ENCODE results near the gene CPSF4. TPM values are rescaled to one million over a fixed set of nuclear protein-coding genes. Genes with fewer than 3 reads are reported as not detected.

The CPSF4 gene
- polyA plus RNA-seq, 3 donors, result 11.6 to 56.3 (median 12.3) TPM

- Mint-ChIP-seq H3K9me3 (peaks cover 0 to 2% (median 0%) of the 10 kb centered on the region in 7 donors), H3K36me3 (peaks cover 2 to 5% of the 10 kb centered on the region in 2 donors), H3K4me1 (peaks cover 21% of the 10 kb centered on the region), H3K27ac (peak overlapping the region; percentile 91 to 99 (median 98)), H3K27me3 (ENCODE audit: low read depth in 3 of 3) (peaks cover 0 to 2% (median 0%) of the 10 kb centered on the region in 3 donors), H3K4me3 (peak overlapping the region; percentile 94 to 99)
- peak overlapping the region; percentile 83 to 96 (median 91) for H3K4me3 ChIP-seq (replicated peaks in 1 of 3; ENCODE audit: low read depth in 2 of 3, low read length in 3 of 3)
- H4K20me1 ChIP-seq (ENCODE audit: insufficient read depth, low read length), result no peaks in the 10 kb centered on the region
- peak overlapping the region; percentile 98 for H3K4me2 ChIP-seq (replicated peaks; ENCODE audit: extremely low read depth, low read length, poor library complexity, severe bottlenecking)
- peak overlapping the region; percentile 81 for H3K9ac ChIP-seq (ENCODE audit: insufficient read depth, low read length, poor library complexity, severe bottlenecking)
- 0% methylated on average over 5 of the region's 11 CpGs for WGBS (ENCODE audit: insufficient coverage)
- DNase-seq, result no peak
- peak overlapping the region; percentile 91 for H2AFZ ChIP-seq (ENCODE audit: insufficient read depth, low read depth, low read length, poor library complexity, severe bottlenecking)
- intact Hi-C loops (cut with micrococcal nuclease), result loop anchor here (2.0 to 10.0 kb wide), 3 partner anchors 38 to 100 kb away; partner anchors contain the start of genes ZNF655 (in 2 of the 2), ATP5MF (in 1 of the 2), BUD31 (in 1 of the 2) and PDAP1 (in 1 of the 2)
- peak overlapping the region; percentile 79 to 91 for H3K27ac ChIP-seq (ENCODE audit: low read depth in 1 of 2, low read length in 2 of 2)
- peaks cover 55% of the 10 kb centered on the region for H3K79me2 ChIP-seq (ENCODE audit: insufficient read depth, low read length)
- peaks cover 0 to 3% of the 10 kb centered on the region in 2 donors for H3K36me3 ChIP-seq (replicated peaks in 1 of 2; ENCODE audit: control insufficient read depth in 1 of 2, insufficient read depth in 2 of 2, low read length in 2 of 2)
- no peaks in the 10 kb centered on the region for H3K27me3 ChIP-seq (ENCODE audit: control insufficient read depth in 2 of 2, insufficient read depth in 2 of 2, low read length in 2 of 2)
- H3K9me3 ChIP-seq (replicated peaks in 1 of 2; ENCODE audit: control insufficient read depth in 1 of 2, insufficient read depth in 1 of 2, low read length in 2 of 2), result no peaks in the 10 kb centered on the region
- peaks cover 29 to 30% of the 10 kb centered on the region in 2 donors for H3K4me1 ChIP-seq (ENCODE audit: control insufficient read depth in 1 of 2, insufficient read depth in 2 of 2, low read length in 2 of 2)
- no peak for TF ChIP-seq CTCF (IDR thresholded peaks at IDR 0.05)
These were observed 66.5 kb downstream of the CPSF4 start for GRCh38 chr7:99505324-99505662.

Other genes with a start within 250 kb of the CPSF4 start
- not detected for gene KPNA7, start 230.8 kb upstream of the CPSF4 start, polyA plus RNA-seq
- not detected for gene MYH16, start 166.1 kb upstream of the CPSF4 start, polyA plus RNA-seq
- 100 to 1,000 TPM in 2 of 3 donors, 10 to 100 TPM in 1; 71.7 to 107 (median 104) TPM for gene ARPC1A, start 113.0 kb upstream of the CPSF4 start, polyA plus RNA-seq
- 1,000 to 10,000 TPM; 1,179 to 1,362 (median 1,282) TPM for gene ARPC1B, start 64.2 kb upstream of the CPSF4 start, polyA plus RNA-seq
- 10 to 100 TPM in 2 of 3 donors, 1 to 10 TPM in 1; 9.8 to 43.3 (median 16.2) TPM for gene PDAP1, start 30.3 kb upstream of the CPSF4 start, polyA plus RNA-seq
- gene BUD31, start 30.0 kb upstream of the CPSF4 start, polyA plus RNA-seq, result 100 to 1,000 TPM in 2 of 3 donors, 10 to 100 TPM in 1; 34.3 to 256 (median 241) TPM
- gene PTCD1, start 145 bp upstream of the CPSF4 start, polyA plus RNA-seq, result 1 to 10 TPM in 2 of 3 donors, under 1 TPM in 1; 0.74 to 4.3 (median 1.6) TPM
- 1,000 to 10,000 TPM in 1 of 3 donors, 100 to 1,000 TPM in 2; 568 to 4,168 (median 699) TPM for gene ATP5MF, start 27.2 kb downstream of the CPSF4 start, polyA plus RNA-seq
- gene ZNF789, start 33.9 kb downstream of the CPSF4 start, polyA plus RNA-seq, result 10 to 100 TPM in 1 of 3 donors, 1 to 10 TPM in 2; 1.8 to 10.4 (median 2.5) TPM
- gene ZNF394, start 61.3 kb downstream of the CPSF4 start, polyA plus RNA-seq, result 10 to 100 TPM; 35.7 to 57.7 (median 39.1) TPM
- 1 to 10 TPM; 1.6 to 2.9 (median 2.2) TPM for gene ZKSCAN5, start 65.7 kb downstream of the CPSF4 start, polyA plus RNA-seq
- gene FAM200A, start 113.2 kb downstream of the CPSF4 start, polyA plus RNA-seq, result 1 to 10 TPM in 2 of 3 donors, under 1 TPM in 1; 0.85 to 1.3 (median 1.2) TPM
- 100 to 1,000 TPM in 1 of 3 donors, 10 to 100 TPM in 2; 61.6 to 151 (median 62.2) TPM for gene ZNF655, start 119.7 kb downstream of the CPSF4 start, polyA plus RNA-seq
- gene TMEM225B, start 159.3 kb downstream of the CPSF4 start, polyA plus RNA-seq, result under 1 TPM in 2 of 3 donors, not detected in 1; 0.20 to 0.23 TPM
- 1 to 10 TPM; 4.3 to 7.3 (median 6.1) TPM for gene ZSCAN25, start 178.0 kb downstream of the CPSF4 start, polyA plus RNA-seq
- gene CYP3A5, start 241.1 kb downstream of the CPSF4 start, polyA plus RNA-seq, result under 1 TPM in 1 of 3 donors, not detected in 2; 0.05 TPM